Hematopoietic multipotent progenitor cell treated with erythropoietin and hydrocortisone succinate and interleukin-3 and kit ligand, for 4 days (in vitro differentiated cells): ENCODE results near the gene FBXL17.
"Not testable (repeated sequence)": the region's sequence is repeated elsewhere in the genome, so short reads cannot be mapped to it uniquely, and the experiment has no call there.

Source experiments
- DNase-seq: peaks from one replicate; pipeline ENCODE4 v3.0.0-alpha.2; 2015

The FBXL17 gene

GRCh38 chr5:108238936-108239887, 142.7 kb downstream of the FBXL17 start:
- no peak for DNase-seq

GRCh38 chr5:108238461-108238860, 143.4 kb downstream of the FBXL17 start:
- DNase-seq = no peak

GRCh38 chr5:108233617-108234155, 148.2 kb downstream of the FBXL17 start:
- no peak for DNase-seq

- DNase-seq = no peak
These were observed 149.1 kb downstream of the FBXL17 start for GRCh38 chr5:108232805-108233204.

GRCh38 chr5:108222011-108222410, 159.9 kb downstream of the FBXL17 start:
- no peak for DNase-seq

GRCh38 chr5:108220834-108221233, 161.1 kb downstream of the FBXL17 start:
- DNase-seq = no peak

GRCh38 chr5:108216890-108217289, 165.0 kb downstream of the FBXL17 start:
- no peak for DNase-seq

- DNase-seq = no peak
These were observed 167.0 kb downstream of the FBXL17 start for GRCh38 chr5:108214857-108215256.

GRCh38 chr5:108212775-108213346, 169.0 kb downstream of the FBXL17 start:
- DNase-seq = peak; percentile 28

- no peak for DNase-seq
These were observed 175.2 kb downstream of the FBXL17 start for GRCh38 chr5:108206707-108207106.

GRCh38 chr5:108201721-108202120, 180.2 kb downstream of the FBXL17 start:
- DNase-seq = peak; percentile 42

- no peak for DNase-seq
These were observed 185.6 kb downstream of the FBXL17 start for GRCh38 chr5:108196276-108196675.

- no peak for DNase-seq
These were observed 188.7 kb downstream of the FBXL17 start for GRCh38 chr5:108193021-108193795.

- DNase-seq = no peak
These were observed 197.0 kb downstream of the FBXL17 start for GRCh38 chr5:108184940-108185339.

GRCh38 chr5:108181975-108182374, 199.9 kb downstream of the FBXL17 start:
- DNase-seq = no peak

- no peak for DNase-seq
These were observed 207.6 kb downstream of the FBXL17 start for GRCh38 chr5:108174286-108174685.

- no peak for DNase-seq
These were observed 210.1 kb downstream of the FBXL17 start for GRCh38 chr5:108171759-108172158.

GRCh38 chr5:108168915-108169314, 213.0 kb downstream of the FBXL17 start:
- DNase-seq = no peak

- DNase-seq = no peak
These were observed 214.7 kb downstream of the FBXL17 start for GRCh38 chr5:108167174-108167573.

- no peak for DNase-seq
These were observed 217.3 kb downstream of the FBXL17 start for GRCh38 chr5:108164574-108164973.

GRCh38 chr5:108152854-108153253, 229.0 kb downstream of the FBXL17 start:
- DNase-seq = not testable (repeated sequence)

GRCh38 chr5:108149369-108149768, 232.5 kb downstream of the FBXL17 start:
- DNase-seq = no peak

GRCh38 chr5:108148715-108149139, 233.2 kb downstream of the FBXL17 start:
- DNase-seq = peak; percentile 52
